H1 (cell line): ENCODE results near the gene VWA5B2. TPM values are rescaled to one million over a fixed set of nuclear protein-coding genes. Genes with fewer than 3 reads are reported as not detected.

Experiments
- CTCF ChIA-PET: fragments of 300-600 bp; sonication (Branson Sonifier 250); formaldehyde crosslinking; loops from one replicate; lab custom pipeline; 2021; ENCODE audit not compliant: partially characterized antibody; lab: Charles Lee
- POLR2A ChIA-PET: fragments of 300-600 bp; sonication (Branson Sonifier 250); formaldehyde crosslinking; loops from one replicate; lab custom pipeline; 2021; ENCODE audit warnings: inconsistent platforms; ENCODE audit not compliant: partially characterized antibody; lab: Charles Lee
- DNase-seq, 2 experiments: peaks; one replicate each; pipeline versions ENCODE4 v3.0.0 to v3.0.0-alpha.2; 2010 to 2022; ENCODE audit warnings: low spot score in 2 of 2, low read depth in 1 of 2, mixed read lengths in 1 of 2
- FAIRE-seq: peaks from 2 replicates; lab custom pipeline; 2011; peaks lifted over from hg19 to GRCh38; lab: Jason Lieb, UNC
- H2AFZ ChIP-seq: 2 replicates; pipeline ENCODE4 v1.8.1; 2012; ENCODE audit warnings: low read length, inconsistent platforms
- H2AK5ac ChIP-seq: 2 replicates; pipeline ENCODE4 v1.6.1; 2013; ENCODE audit warnings: low read depth, low read length
- H2BK120ac ChIP-seq: replicated peaks from 2 replicates; pipeline ENCODE3; 2013; ENCODE audit warnings: low read depth, low read length, inconsistent platforms
- H2BK12ac ChIP-seq: 2 replicates; pipeline ENCODE4 v1.6.1; 2013; ENCODE audit warnings: low read depth, low read length
- H2BK15ac ChIP-seq: 2 replicates; pipeline ENCODE4 v1.6.1; 2013; ENCODE audit warnings: low read length
- H2BK20ac ChIP-seq: 2 replicates; pipeline ENCODE4 v1.6.1; 2013; ENCODE audit warnings: low read length
- H2BK5ac ChIP-seq: 2 replicates; pipeline ENCODE4 v1.6.1; 2013; ENCODE audit warnings: low read depth, low read length
- H3K14ac ChIP-seq: 2 replicates; pipeline ENCODE4 v1.6.1; 2013; ENCODE audit warnings: inconsistent platforms; ENCODE audit not compliant: insufficient read length
- H3K18ac ChIP-seq: 2 replicates; pipeline ENCODE4 v1.6.1; 2013; ENCODE audit warnings: low read length; ENCODE audit errors: extremely low read depth
- H3K23ac ChIP-seq: 2 replicates; pipeline ENCODE4 v1.6.1; 2013; ENCODE audit warnings: inconsistent platforms; ENCODE audit not compliant: insufficient read length
- H3K23me2 ChIP-seq: 2 replicates; pipeline ENCODE4 v1.6.1; 2013; ENCODE audit warnings: low read depth, low read length
- H3K27ac ChIP-seq: 2 replicates; pipeline ENCODE4 v1.6.1; 2011; ENCODE audit warnings: low read depth, low read length, inconsistent platforms
- H3K27me3 ChIP-seq, 4 experiments: replicated peaks in 1 of 4; 1 replicate in 1 of 4; 2 replicates in 3 of 4; pipeline versions ENCODE4 v1.6.1 to v1.8.1; 2011 to 2013; ENCODE audit warnings: low read length in 3 of 4, mild to moderate bottlenecking in 3 of 4, inconsistent platforms in 2 of 4, mixed read lengths in 2 of 4, moderate library complexity in 1 of 4; ENCODE audit not compliant: control insufficient read depth in 3 of 4, insufficient read depth in 3 of 4; ENCODE audit errors: extremely low read depth in 1 of 4
- H3K36me3 ChIP-seq, 4 experiments: 2 replicates each; pipeline versions ENCODE4 v1.6.1 to v1.8.1; 2011 to 2013; ENCODE audit warnings: mild to moderate bottlenecking in 4 of 4, low read length in 3 of 4, moderate library complexity in 2 of 4, control low read depth in 1 of 4, inconsistent platforms in 1 of 4; ENCODE audit not compliant: insufficient read depth in 4 of 4, control insufficient read depth in 2 of 4
- H3K4ac ChIP-seq: replicated peaks from 2 replicates; pipeline ENCODE3; 2013; ENCODE audit warnings: low read length, low read depth, mixed read lengths, inconsistent platforms; ENCODE audit not compliant: insufficient read length
- H3K4me1 ChIP-seq, 4 experiments: replicated peaks in 1 of 4; 1 replicate in 1 of 4; 2 replicates in 3 of 4; pipeline versions ENCODE4 v1.6.1 to v1.8.1; 2011 to 2013; ENCODE audit warnings: low read length in 3 of 4, inconsistent platforms in 2 of 4, mixed read lengths in 1 of 4; ENCODE audit not compliant: insufficient read depth in 4 of 4, control insufficient read depth in 3 of 4
- H3K4me2 ChIP-seq, 2 experiments: 2 replicates each; pipeline versions ENCODE4 v1.6.1 to v1.8.1; 2011 to 2013; ENCODE audit warnings: low read depth in 2 of 2, low read length in 2 of 2, control low read depth in 1 of 2, inconsistent platforms in 1 of 2, mild to moderate bottlenecking in 1 of 2; ENCODE audit not compliant: insufficient read depth in 1 of 2
- H3K4me3 ChIP-seq, 4 experiments: fragments of 200-600, 300-600 bp in 1 of 4; sonication (generic), shearing (Covaris generic), sonication (Bioruptor Twin) in 1 of 4; 2 replicates each; pipeline versions ENCODE4 v1.5.1 to v1.8.1; 2011 to 2016; ENCODE audit warnings: low read length in 4 of 4, low read depth in 3 of 4, control low read depth in 2 of 4, inconsistent platforms in 2 of 4, mild to moderate bottlenecking in 2 of 4, mixed read lengths in 1 of 4, moderate library complexity in 1 of 4; ENCODE audit not compliant: insufficient read depth in 2 of 4; ENCODE audit errors: extremely low read depth in 1 of 4
- H3K56ac ChIP-seq: replicated peaks from 2 replicates; pipeline ENCODE3; 2013; ENCODE audit warnings: low read depth, mild to moderate bottlenecking, mixed read lengths, low read length, inconsistent platforms; ENCODE audit not compliant: insufficient read length
- H3K79me1 ChIP-seq: 2 replicates; pipeline ENCODE4 v1.6.1; 2013; ENCODE audit warnings: low read depth, low read length, control low read depth
- H3K79me2 ChIP-seq, 2 experiments: 2 replicates each; pipeline versions ENCODE4 v1.6.1 to v1.8.1; 2012 to 2013; ENCODE audit warnings: low read length in 2 of 2, mild to moderate bottlenecking in 2 of 2, inconsistent platforms in 1 of 2; ENCODE audit not compliant: insufficient read depth in 2 of 2, control insufficient read depth in 1 of 2
- H3K9ac ChIP-seq, 4 experiments: replicated peaks in 1 of 4; 1 replicate in 1 of 4; 2 replicates in 3 of 4; pipeline versions ENCODE4 v1.6.1 to v1.8.1; 2011 to 2013; ENCODE audit warnings: low read depth in 3 of 4, low read length in 3 of 4, control low read depth in 2 of 4, mild to moderate bottlenecking in 2 of 4, moderate library complexity in 2 of 4, inconsistent platforms in 1 of 4; ENCODE audit errors: extremely low read depth in 1 of 4
- H3K9me3 ChIP-seq, 2 experiments: 2 replicates each; pipeline versions ENCODE4 v1.6.1 to v1.8.1; 2012 to 2013; ENCODE audit warnings: mild to moderate bottlenecking in 2 of 2, moderate library complexity in 2 of 2, control low read depth in 1 of 2, inconsistent platforms in 1 of 2, low read depth in 1 of 2, low read length in 1 of 2, mixed read lengths in 1 of 2; ENCODE audit not compliant: insufficient read depth in 2 of 2
- H4K20me1 ChIP-seq, 2 experiments: replicated peaks in 1 of 2; 2 replicates each; pipeline versions ENCODE3 to v1.8.1; 2011 to 2013; ENCODE audit warnings: inconsistent platforms in 2 of 2, low read length in 2 of 2, mild to moderate bottlenecking in 1 of 2; ENCODE audit not compliant: insufficient read depth in 2 of 2, control insufficient read depth in 1 of 2
- H4K5ac ChIP-seq: 2 replicates; pipeline ENCODE4 v1.6.1; 2013; ENCODE audit warnings: low read length, low read depth, mixed read lengths, inconsistent platforms; ENCODE audit not compliant: insufficient read length
- H4K8ac ChIP-seq: 2 replicates; pipeline ENCODE4 v1.8.0; 2013; ENCODE audit warnings: mild to moderate bottlenecking, moderate library complexity, low read length, inconsistent platforms; ENCODE audit not compliant: insufficient read depth; ENCODE audit errors: extremely low read depth
- H4K91ac ChIP-seq: replicated peaks from 2 replicates; pipeline ENCODE3; 2013; ENCODE audit warnings: low read length, mixed read lengths, inconsistent platforms; ENCODE audit not compliant: insufficient read length
- GTF2F1 ChIP-seq: IDR thresholded peaks from 2 replicates; pipeline ENCODE4 v1.6.1; 2012; ENCODE audit warnings: low read depth, low read length, improper control_type of control experiment, borderline replicate concordance
- JUN ChIP-seq: IDR thresholded peaks from 2 replicates; pipeline ENCODE4 v1.6.1; 2011; ENCODE audit warnings: low read depth, mild to moderate bottlenecking, improper control_type of control experiment, low read length
- RAD21 ChIP-seq, 2 experiments: IDR thresholded peaks in 1 of 2; conservative IDR thresholded peaks in 1 of 2; 2 replicates each; pipeline ENCODE4 v1.6.1; 2011; ENCODE audit warnings: low read depth in 2 of 2, low read length in 2 of 2, improper control_type of control experiment in 1 of 2, inconsistent platforms in 1 of 2, mild to moderate bottlenecking in 1 of 2, moderate library complexity in 1 of 2
- WGBS, 2 experiments: shearing (Covaris generic) in 1 of 2; methylation state at CpG; one replicate each; pipeline versions ENCODE4 v1.1.6 to v1.1.7; 2013 to 2015; ENCODE audit warnings: low lambda C conversion rate in 2 of 2, mixed read lengths in 2 of 2, inconsistent platforms in 1 of 2, low coverage in 1 of 2, missing lambda C conversion rate in 1 of 2; ENCODE audit not compliant: insufficient replicate concordance in 2 of 2, insufficient coverage in 1 of 2, insufficient read length in 1 of 2; ENCODE audit errors: extremely low coverage in 1 of 2, missing lambda C conversion rate in 1 of 2; 5-methylcytosine and 5-hydroxymethylcytosine counted together
- polyA plus RNA-seq, 7 experiments: library from polyadenylated mRNA; depleted of rRNA in 3 of 7; stranded (reverse) in 5 of 7; unstranded in 2 of 7; fragments of >200 nt in 5 of 7; fragments of 200-250 nt in 2 of 7; gene quantifications; 1 replicate in 5 of 7; 2 replicates in 1 of 7; 4 replicates in 1 of 7; pipeline versions ENCODE4 v1.2.1 to v1.2.3, GENCODE V29; 2011 to 2013; ENCODE audit warnings: missing spikeins in 2 of 7, mixed read lengths in 2 of 7
- total RNA-seq: library from RNA; stranded (reverse); fragmentation: NEBNext Ultra II Directional; extraction: Animal tissue kit (Norgen Biotek cat#: 25700); gene quantifications from 2 replicates; pipeline ENCODE4 v1.2.1, GENCODE V29; 2021

Gene VWA5B2
- total and polyA plus RNA-seq, 2 of the 8 experiments (the other 6 are each of a cell fraction or from before 2014, with no cell fraction given), result 0.53 to 0.56 TPM

DNA sequence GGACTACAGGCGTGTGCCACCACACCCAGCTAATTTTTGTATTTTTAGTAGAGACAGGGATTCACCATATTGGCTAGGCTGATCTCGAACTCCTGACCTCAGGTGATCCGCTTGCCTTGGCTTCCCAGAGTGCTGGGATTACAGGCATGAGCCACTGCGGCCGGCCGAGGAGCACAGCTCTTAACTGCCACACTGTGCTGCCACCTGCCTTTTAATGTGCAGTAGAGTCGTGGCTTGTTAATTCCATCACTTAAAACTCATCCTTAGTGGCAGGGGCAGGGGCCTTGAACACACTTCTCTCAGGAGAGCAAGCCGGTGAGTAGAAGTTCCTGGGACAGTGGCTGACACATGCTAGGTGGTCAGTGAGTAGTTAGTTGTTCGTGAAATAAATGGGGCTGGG, 30.9 kb upstream of the VWA5B2 start:
- H3K27me3 ChIP-seq, result no peaks in the 10 kb centered on the region
- no peak overlapping the region for H3K4me2 ChIP-seq
- no peak overlapping the region for H3K4ac ChIP-seq
- H2BK20ac ChIP-seq, result no peak overlapping the region
- DNase-seq, result no peak
- TF ChIP-seq GTF2F1 (no peak), JUN (no peak), RAD21 (IDR thresholded peaks at IDR 0.05 in 1 of 2, conservative IDR thresholded peaks at IDR 0.05 in 1 of 2; ENCODE audit: low read depth in 2 of 2, low read length in 2 of 2) (0 out of 4 replicates have a peak, but pooled peaks of 1 of the 2 experiments have one; percentile 5)
- CTCF ChIA-PET, result interaction anchor here (0.6 to 4.5 kb wide), 8 partner anchors 11 to 303 kb away, joined by 3 to 28 read pairs (median 4); no protein-coding TSS in a partner anchor
- H2BK120ac ChIP-seq, result no peak overlapping the region
- H2BK15ac ChIP-seq, result no peak overlapping the region
- H3K9me3 ChIP-seq, result no peaks in the 10 kb centered on the region
- no peaks in the 10 kb centered on the region for H3K4me1 ChIP-seq
- H2BK5ac ChIP-seq, result no peak overlapping the region
- no peak overlapping the region for H3K23ac ChIP-seq
- no peak overlapping the region for H2AFZ ChIP-seq
- no peaks in the 10 kb centered on the region for H3K23me2 ChIP-seq
- no peak overlapping the region for H3K14ac ChIP-seq
- peaks cover 2 to 17% (median 8%) of the 10 kb centered on the region in 4 experiments; a peak in 7 of 8 replicates for H3K36me3 ChIP-seq
- FAIRE-seq, result no peak
- H3K79me1 ChIP-seq, result no peaks in the 10 kb centered on the region
- H2BK12ac ChIP-seq, result no peak overlapping the region
- H4K20me1 ChIP-seq, result peaks cover 0 to 2% of the 10 kb centered on the region in 2 experiments
- no peak overlapping the region for H3K4me3 ChIP-seq
- POLR2A ChIA-PET, result interaction anchor here (1.2 to 5.4 kb wide), 4 partner anchors 12 to 129 kb away, joined by 3 to 18 read pairs (median 6); partner anchors contain the start of genes ABCF3 and EIF2B5
- no peaks in the 10 kb centered on the region for H3K79me2 ChIP-seq
- H3K27ac ChIP-seq, result no peak overlapping the region
- WGBS, 2 experiments, result 95% methylated on average over 7 of the region's 9 CpGs; no CpG with 5 or more reads in 1 of the 2 experiments
- H3K9ac ChIP-seq, result no peak overlapping the region
- no peak overlapping the region for H2AK5ac ChIP-seq
- no peak overlapping the region for H3K56ac ChIP-seq
- H4K8ac ChIP-seq, result no peak overlapping the region
- H4K91ac ChIP-seq, result no peak overlapping the region
- H4K5ac ChIP-seq, result no peak overlapping the region
- no peak overlapping the region for H3K18ac ChIP-seq
